Choroid plexus epithelial cell (primary cell): Measurements from ENCODE around the gene EXOC3L1.
A peak's percentile ranks its signal among the peaks of the same experiment; 100 is the strongest.

Experiments used
- DNase-seq: peaks from one replicate; pipeline ENCODE4 v3.0.0-alpha.2; 2010; ENCODE audit warnings: low read depth
- H3K4me3 ChIP-seq: 2 replicates; pipeline ENCODE4 v1.5.1; 2011; ENCODE audit warnings: low read depth, mild to moderate bottlenecking, control low read depth, low read length, moderate library complexity
- TF ChIP-seq, protein P1 (sequence below): conservative IDR thresholded peaks from 2 replicates; pipeline ENCODE4 v1.5.1; 2011; ENCODE audit warnings: low read depth, mild to moderate bottlenecking, control low read depth, inconsistent platforms, low read length, moderate library complexity

EXOC3L1 gene

DNA sequence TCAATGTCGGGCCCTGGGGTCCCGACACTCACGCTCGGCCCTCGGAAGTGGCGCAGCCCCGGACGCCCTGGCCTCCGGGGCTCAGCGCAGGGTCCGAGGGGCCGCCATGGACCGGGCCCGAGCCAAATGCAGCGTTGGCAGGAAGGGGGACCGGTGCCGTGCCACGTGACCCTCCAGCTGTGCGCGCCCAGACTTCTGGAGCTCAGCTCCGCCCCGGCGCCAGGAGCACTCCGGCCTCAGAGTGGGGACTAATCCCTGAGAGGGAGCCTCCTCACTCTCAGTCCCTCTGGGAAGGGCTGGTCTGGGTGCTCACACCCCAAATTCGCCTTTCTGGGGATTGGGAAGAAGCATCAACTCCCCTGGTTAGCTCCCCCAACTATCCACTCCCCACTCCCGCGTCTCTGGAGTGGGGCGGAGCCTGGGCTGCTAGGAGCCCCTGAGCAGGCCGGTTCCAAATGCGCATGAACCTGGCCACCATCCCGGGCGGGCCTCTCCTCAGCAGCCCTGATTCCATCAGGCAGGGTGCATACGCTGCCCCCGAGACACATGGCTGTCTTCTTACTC is 39.0 kb downstream of the EXOC3L1 start, which contains the start of gene B3GNT9:
Gene B3GNT9, minus strand, starts transcription at position 166 of the 564 bp plus-strand sequence. CDS start 513 bp downstream, outside the sequence.
- peak within 1 kb of the TSS; percentile 79 for H3K4me3 ChIP-seq
- TF ChIP-seq, protein P1, sequence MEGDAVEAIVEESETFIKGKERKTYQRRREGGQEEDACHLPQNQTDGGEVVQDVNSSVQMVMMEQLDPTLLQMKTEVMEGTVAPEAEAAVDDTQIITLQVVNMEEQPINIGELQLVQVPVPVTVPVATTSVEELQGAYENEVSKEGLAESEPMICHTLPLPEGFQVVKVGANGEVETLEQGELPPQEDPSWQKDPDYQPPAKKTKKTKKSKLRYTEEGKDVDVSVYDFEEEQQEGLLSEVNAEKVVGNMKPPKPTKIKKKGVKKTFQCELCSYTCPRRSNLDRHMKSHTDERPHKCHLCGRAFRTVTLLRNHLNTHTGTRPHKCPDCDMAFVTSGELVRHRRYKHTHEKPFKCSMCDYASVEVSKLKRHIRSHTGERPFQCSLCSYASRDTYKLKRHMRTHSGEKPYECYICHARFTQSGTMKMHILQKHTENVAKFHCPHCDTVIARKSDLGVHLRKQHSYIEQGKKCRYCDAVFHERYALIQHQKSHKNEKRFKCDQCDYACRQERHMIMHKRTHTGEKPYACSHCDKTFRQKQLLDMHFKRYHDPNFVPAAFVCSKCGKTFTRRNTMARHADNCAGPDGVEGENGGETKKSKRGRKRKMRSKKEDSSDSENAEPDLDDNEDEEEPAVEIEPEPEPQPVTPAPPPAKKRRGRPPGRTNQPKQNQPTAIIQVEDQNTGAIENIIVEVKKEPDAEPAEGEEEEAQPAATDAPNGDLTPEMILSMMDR: no peak
- DNase-seq: peak; percentile 79

DNA sequence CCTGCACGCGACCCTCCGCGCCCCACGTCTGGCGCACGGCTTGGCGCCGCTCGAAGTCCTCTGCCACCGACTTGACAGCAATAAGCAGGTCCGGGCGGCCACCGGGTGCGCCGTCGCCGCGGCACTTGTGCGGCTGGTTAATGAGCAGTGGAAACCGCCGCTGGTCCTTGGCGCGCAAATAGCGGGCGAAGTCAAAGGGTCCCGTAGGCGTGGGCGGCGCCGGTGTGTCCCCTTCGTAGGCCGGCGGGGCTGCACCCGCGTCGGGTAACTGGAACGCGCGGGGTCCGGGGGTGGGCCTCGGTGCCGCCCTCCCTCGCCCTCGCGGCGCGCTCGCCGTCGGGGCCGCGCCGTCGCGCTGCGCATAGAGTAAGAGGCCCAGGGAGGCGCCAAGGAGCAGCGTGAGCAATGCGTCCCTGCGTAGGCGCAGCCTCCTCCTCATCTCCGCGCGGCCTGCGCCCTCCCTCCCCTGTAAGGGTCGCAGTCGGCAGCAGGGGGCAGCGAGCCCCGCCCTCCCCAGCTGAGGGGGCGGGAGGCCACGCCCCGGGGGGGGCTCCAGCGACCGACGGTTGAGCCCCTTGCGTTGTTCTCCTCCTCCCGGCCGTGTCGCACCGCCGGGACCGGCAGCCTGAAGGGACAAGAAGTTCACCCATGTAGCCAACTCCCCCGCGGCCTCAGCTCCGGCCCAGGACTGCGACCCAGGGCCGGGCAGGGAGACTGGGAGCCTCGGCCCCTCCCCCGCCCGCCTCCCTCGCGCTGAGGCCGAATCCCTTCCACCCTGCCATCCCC is 39.7 kb downstream of the EXOC3L1 start:
- DNase-seq: peak; percentile 84
- TF ChIP-seq, protein P1: no peak
- peak overlapping the region; percentile 79 for H3K4me3 ChIP-seq

- DNase-seq: no peak
- TF ChIP-seq, protein P1: no peak
- peak overlapping the region; percentile 79 for H3K4me3 ChIP-seq
Observed at GRCh38 chr16:67149276-67150046, 40.5 kb downstream of the EXOC3L1 start.

DNA sequence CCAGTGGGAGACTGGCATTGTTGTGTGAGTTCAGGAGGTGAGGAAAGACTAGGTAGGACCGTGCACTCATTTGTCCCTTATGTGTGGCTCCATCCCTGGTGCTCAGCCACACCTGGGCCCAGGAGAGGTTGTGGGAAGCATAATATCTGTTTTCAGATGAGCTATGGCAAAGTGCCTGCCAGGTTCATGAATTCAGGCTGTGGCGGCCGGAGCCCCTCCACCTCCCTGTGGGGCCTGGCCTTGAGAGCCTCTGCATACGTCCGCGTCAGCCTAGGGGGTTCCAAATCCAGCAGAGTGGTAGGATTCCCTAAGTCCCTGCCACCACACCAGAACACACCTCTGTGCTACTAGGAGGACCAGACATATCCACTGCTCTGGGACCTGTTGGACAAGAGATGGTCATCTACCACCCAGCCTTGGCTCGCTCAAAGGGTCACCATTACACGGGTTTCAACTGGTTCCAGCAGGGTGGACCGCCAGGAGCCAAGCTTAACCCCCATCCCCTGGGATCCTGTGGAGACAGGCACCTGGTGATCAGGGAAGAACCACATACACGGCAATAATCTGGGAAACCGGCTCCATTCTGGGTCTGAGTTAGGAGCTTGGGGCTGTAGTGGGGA is 41.2 kb downstream of the EXOC3L1 start:
- TF ChIP-seq, protein P1: no peak
- DNase-seq: no peak
- H3K4me3 ChIP-seq: no peak overlapping the region

DNA sequence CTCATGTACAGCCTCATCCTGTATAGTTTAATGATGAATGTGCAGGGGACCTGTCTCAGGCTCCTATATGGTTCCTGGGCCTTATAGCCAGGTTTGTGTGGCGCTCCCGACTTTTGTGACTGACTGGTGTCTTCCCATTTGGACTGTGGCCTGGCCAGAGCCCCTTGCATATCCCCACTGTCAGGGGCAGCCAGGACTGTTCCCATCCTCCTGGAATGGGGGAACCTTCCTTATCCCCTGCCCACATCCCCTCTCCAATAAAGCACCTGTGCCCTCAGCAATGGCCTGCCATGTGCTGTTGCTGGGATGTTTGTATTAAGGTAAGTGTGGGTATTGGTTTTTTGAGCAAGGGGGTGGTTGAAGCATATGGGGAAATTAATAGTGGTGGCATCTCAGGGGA is 41.7 kb downstream of the EXOC3L1 start:
- TF ChIP-seq, protein P1: no peak
- no peak overlapping the region for H3K4me3 ChIP-seq
- DNase-seq: no peak

GRCh38 chr16:67147437-67148140 is 42.3 kb downstream of the EXOC3L1 start:
- no peak for DNase-seq
- no peak overlapping the region for H3K4me3 ChIP-seq
- TF ChIP-seq, protein P1: no peak
